Neural progenitor cell (in vitro differentiated cells): ENCODE measurements around the gene LINC01488.

Source experiments
- CTCF ChIP-seq: fragments of 200-600 bp; sonication (generic); IDR thresholded peaks from 2 replicates; pipeline ENCODE4 v1.5.1; 2017; ENCODE audit warnings: antibody characterized with exemption, mild to moderate bottlenecking
- EZH2 ChIP-seq: fragments of 200-600 bp; sonication (generic); IDR thresholded peaks from 2 replicates; pipeline ENCODE4 v1.6.1; 2017; ENCODE audit warnings: antibody characterized with exemption, mild to moderate bottlenecking, moderate library complexity

- no peak for TF ChIP-seq CTCF
- no peak for TF ChIP-seq EZH2
Observed at GRCh38 chr11:69496631-69497220, 15.3 kb downstream of the LINC01488 start.
